HCT116 (cell line): Measurements from ENCODE around the gene CGGBP1. TPM values are rescaled to one million over a fixed set of nuclear protein-coding genes. Genes with fewer than 3 reads are reported as not detected.

Experiments
- ATAC-seq: fragments of 200-7000 bp; cut with Tn5 transposase; 2 replicates; pipeline ENCODE4 v1.9.1; 2020; ENCODE audit warnings: mild to moderate bottlenecking, moderate library complexity
- BruUV-seq: library from RNA; stranded (reverse); fragments of 400-500 nt; replicated peaks from 2 replicates; lab custom pipeline; 2021; lab: Mats Ljungman, UMichigan
- CTCF ChIA-PET: fragments of 300-600 bp; sonication (Branson Sonifier 250); formaldehyde crosslinking; loops from one replicate; lab custom pipeline; 2021; ENCODE audit warnings: antibody characterized with exemption; lab: Charles Lee
- POLR2A ChIA-PET: fragments of 300-600, 350-600 bp; sonication (Branson Sonifier 250); formaldehyde crosslinking; loops from one replicate; lab custom pipeline; 2021; ENCODE audit warnings: antibody characterized with exemption; lab: Charles Lee
- RAD21 ChIA-PET, 2 experiments: fragments of 300-600 bp; sonication (Branson Sonifier 250); formaldehyde crosslinking; loops; one replicate each; lab custom pipeline; 2023; ENCODE audit warnings: low total read pairs in 2 of 2; ENCODE audit not compliant: uncharacterized antibody in 2 of 2, unreplicated experiment in 2 of 2, low non-redundant PET in 1 of 2; lab: Charles Lee
- DNase-seq: peaks from one replicate; pipeline ENCODE4 v3.0.0-alpha.2; 2010; ENCODE audit warnings: low read depth, low spot score
- H2AFZ ChIP-seq: fragments of 200-600 bp; shearing (Covaris generic), sonication (generic); 2 replicates; pipeline ENCODE4 v1.6.1; 2017; ENCODE audit warnings: low read depth, mixed run types, mixed read lengths, antibody characterized with exemption, low read length; ENCODE audit not compliant: poor library complexity, severe bottlenecking
- H3K27ac ChIP-seq: 2 replicates; pipeline ENCODE4 v1.5.1; 2012; ENCODE audit warnings: low read depth, low read length
- H3K27me3 ChIP-seq: fragments of 200-600 bp; sonication (generic); 2 replicates; pipeline ENCODE4 v1.6.1; 2016; ENCODE audit warnings: mixed run types, low read length, mixed read lengths; ENCODE audit not compliant: insufficient read depth
- H3K36me3 ChIP-seq, 2 experiments: fragments of 200-500 bp in 1 of 2; fragments of 200-600 bp in 1 of 2; sonication (Bioruptor generic) in 1 of 2; sonication (generic) in 1 of 2; 2 replicates each; pipeline versions ENCODE4 v1.5.1 to v1.6.1; 2014 to 2016; ENCODE audit warnings: low read length in 2 of 2, inconsistent platforms in 1 of 2, mixed read lengths in 1 of 2, mixed run types in 1 of 2; ENCODE audit not compliant: insufficient read depth in 2 of 2, control insufficient read depth in 1 of 2
- H3K4me1 ChIP-seq, 2 experiments: fragments of 200-600 bp in 1 of 2; sonication (generic) in 1 of 2; 2 replicates each; pipeline versions ENCODE4 v1.5.1 to v1.6.1; 2012 to 2017; ENCODE audit warnings: low read length in 2 of 2, inconsistent platforms in 1 of 2, mild to moderate bottlenecking in 1 of 2, mixed read lengths in 1 of 2, mixed run types in 1 of 2, moderate library complexity in 1 of 2; ENCODE audit not compliant: insufficient read depth in 2 of 2, control insufficient read depth in 1 of 2
- H3K4me2 ChIP-seq: fragments of 200-600 bp; sonication (generic); 2 replicates; pipeline ENCODE4 v1.6.1; 2017; ENCODE audit warnings: mixed run types, low read length, mixed read lengths
- H3K4me3 ChIP-seq, 2 experiments: fragments of 200-600 bp in 1 of 2; sonication (generic) in 1 of 2; replicated peaks in 1 of 2; 2 replicates each; pipeline ENCODE4 v1.5.1; 2011 to 2016; ENCODE audit warnings: low read length in 2 of 2, control low read depth in 1 of 2, low read depth in 1 of 2, mild to moderate bottlenecking in 1 of 2, mixed read lengths in 1 of 2, mixed run types in 1 of 2
- H3K79me2 ChIP-seq: fragments of 200-600 bp; sonication (generic); 2 replicates; pipeline ENCODE4 v1.6.1; 2017; ENCODE audit warnings: mild to moderate bottlenecking, mixed run types, low read length, moderate library complexity, mixed read lengths; ENCODE audit not compliant: insufficient read depth
- H3K9ac ChIP-seq: fragments of 200-600 bp; sonication (generic); 2 replicates; pipeline ENCODE4 v1.6.1; 2016; ENCODE audit warnings: low read length, mixed read lengths
- H3K9me2 ChIP-seq: fragments of 200-600 bp; sonication (generic), shearing (Covaris generic); 2 replicates; pipeline ENCODE4 v1.6.1; 2017; ENCODE audit warnings: mixed run types, mild to moderate bottlenecking, moderate library complexity; ENCODE audit not compliant: insufficient read depth
- H3K9me3 ChIP-seq, 2 experiments: fragments of 200-500 bp in 1 of 2; fragments of 200-600 bp in 1 of 2; sonication (Bioruptor generic) in 1 of 2; sonication (generic) in 1 of 2; 2 replicates each; pipeline ENCODE4 v1.6.1; 2014 to 2017; ENCODE audit warnings: low read length in 2 of 2, mixed read lengths in 2 of 2, inconsistent platforms in 1 of 2, low read depth in 1 of 2, mild to moderate bottlenecking in 1 of 2, mixed run types in 1 of 2, moderate library complexity in 1 of 2; ENCODE audit not compliant: control insufficient read depth in 1 of 2, insufficient read depth in 1 of 2
- H4K20me1 ChIP-seq: fragments of 200-600 bp; sonication (generic), shearing (Covaris generic); 2 replicates; pipeline ENCODE4 v1.6.1; 2017; ENCODE audit warnings: mixed run types, mild to moderate bottlenecking, moderate library complexity; ENCODE audit not compliant: insufficient read depth
- CBX3 ChIP-seq: IDR thresholded peaks from 2 replicates; pipeline ENCODE4 v1.6.1; 2012; ENCODE audit warnings: low read depth
- ELF1 ChIP-seq: IDR thresholded peaks from 2 replicates; pipeline ENCODE4 v1.6.1; 2012; ENCODE audit warnings: low read depth, borderline replicate concordance
- MAX ChIP-seq: IDR thresholded peaks from 2 replicates; pipeline ENCODE4 v1.6.1; 2012
- POLR2AphosphoS5 ChIP-seq: IDR thresholded peaks from 2 replicates; pipeline ENCODE4 v1.6.1; 2011; ENCODE audit warnings: mild to moderate bottlenecking, low read depth, low read length, moderate library complexity
- REST ChIP-seq: IDR thresholded peaks from 2 replicates; pipeline ENCODE4 v1.6.1; 2012; ENCODE audit warnings: low read depth
- SP1 ChIP-seq: IDR thresholded peaks from 2 replicates; pipeline ENCODE4 v1.6.1; 2012; ENCODE audit warnings: low read depth
- ZBTB33 ChIP-seq: IDR thresholded peaks from 2 replicates; pipeline ENCODE4 v1.6.1; 2011; ENCODE audit warnings: mild to moderate bottlenecking, low read length, moderate library complexity; ENCODE audit not compliant: insufficient replicate concordance; ENCODE audit errors: extremely low read depth
- ZNF274 ChIP-seq: fragments of 200-500 bp; sonication (Bioruptor generic); IDR thresholded peaks from 2 replicates; pipeline ENCODE4 v1.6.1; 2014; ENCODE audit warnings: mild to moderate bottlenecking, low read depth, low read length, inconsistent platforms
- intact Hi-C: fragments of 100-400 bp; cut with micrococcal nuclease; formaldehyde crosslinking; loops from 2 replicates; pipeline ENCODE4 v1.10.0; 2022
- total RNA-seq: library from RNA; stranded (reverse); gene quantifications from one replicate; pipeline ENCODE4 v1.2.1, GENCODE V29; 2021; ENCODE audit not compliant: unreplicated experiment

Gene CGGBP1
- total RNA-seq, 1 experiment from 2014 or later = 52.7 TPM

- no peaks in the 10 kb centered on the region for H3K27me3 ChIP-seq
- DNase-seq (no peak), ATAC-seq (no peak)
- no peak overlapping the region for H3K4me2 ChIP-seq
- H3K4me1 ChIP-seq = no peaks in the 10 kb centered on the region
- BruUV-seq = no TSS peak
- no peaks in the 10 kb centered on the region for H3K9me3 ChIP-seq
- intact Hi-C loops = no loop called here
- no peak overlapping the region for H2AFZ ChIP-seq
- no peak overlapping the region for H3K4me3 ChIP-seq
- no peaks in the 10 kb centered on the region for H3K36me3 ChIP-seq
- POLR2A ChIA-PET = no interaction called here
- H3K79me2 ChIP-seq = no peaks in the 10 kb centered on the region
- TF ChIP-seq SP1 (no peak), CBX3 (no peak), ZBTB33 (no peak), MAX (no peak), REST (no peak), ELF1 (no peak), POLR2AphosphoS5 (no peak), ZNF274 (no peak)
- H3K9ac ChIP-seq = no peak overlapping the region
- no peaks in the 10 kb centered on the region for H4K20me1 ChIP-seq
- CTCF ChIA-PET = no interaction called here
- RAD21 ChIA-PET = no interaction called here
- H3K27ac ChIP-seq = no peak overlapping the region
- no peaks in the 10 kb centered on the region for H3K9me2 ChIP-seq
These were observed 33.7 kb downstream of the CGGBP1 start for GRCh38 chr3:88025001-88025552.
